WTC11 (cell line): ENCODE data around the gene LPIN2. TPM values are rescaled to one million over a fixed set of nuclear protein-coding genes. Genes with fewer than 3 reads are reported as not detected.

Experiments used
- ATAC-seq: fragments of 200-7000 bp; cut with Tn5 transposase; 2 replicates; pipeline ENCODE4 v1.10.0; 2021; ENCODE audit warnings: mild to moderate bottlenecking, moderate library complexity
- CTCF ChIA-PET: fragments of 300-600 bp; sonication (Branson Sonifier 250); formaldehyde crosslinking; loops from one replicate; lab custom pipeline; 2021; ENCODE audit warnings: antibody characterized with exemption; lab: Charles Lee
- POLR2A ChIA-PET: fragments of 350-600 bp; sonication (Branson Sonifier 250); formaldehyde crosslinking; loops from one replicate; lab custom pipeline; 2021; ENCODE audit warnings: antibody characterized with exemption; lab: Charles Lee
- DNase-seq: peaks from one replicate; pipeline ENCODE4 v3.0.0; 2021; ENCODE audit warnings: low spot score
- H3K27ac Mint-ChIP-seq: 2 replicates; pipeline ENCODE4 v1.8.0; 2021; ENCODE audit warnings: mixed read lengths
- H3K27me3 Mint-ChIP-seq: 2 replicates; pipeline ENCODE4 v1.8.0; 2021; ENCODE audit warnings: low read depth, mild to moderate bottlenecking, moderate library complexity, mixed read lengths
- H3K36me3 Mint-ChIP-seq: 2 replicates; pipeline ENCODE4 v1.8.0; 2021; ENCODE audit warnings: mixed read lengths
- H3K4me1 Mint-ChIP-seq: 2 replicates; pipeline ENCODE4 v1.8.0; 2022; ENCODE audit warnings: mixed read lengths
- H3K4me3 Mint-ChIP-seq: 2 replicates; pipeline ENCODE4 v1.8.0; 2021; ENCODE audit warnings: mild to moderate bottlenecking, moderate library complexity, mixed read lengths
- H3K9me3 Mint-ChIP-seq: 2 replicates; pipeline ENCODE4 v1.8.0; 2021; ENCODE audit warnings: mixed read lengths
- EMX1 ChIP-seq: fragments of 250-450 bp; sonication (Bioruptor Pico); IDR thresholded peaks from 2 replicates; pipeline ENCODE4 v1.8.0; 2021; ENCODE audit warnings: mild to moderate bottlenecking
- GABPB1 ChIP-seq: sonication (generic); formaldehyde crosslinking; IDR thresholded peaks from 2 replicates; pipeline ENCODE4 v1.8.1; 2023; ENCODE audit warnings: mild to moderate bottlenecking, missing genetic modification reagents
- IRF2 ChIP-seq: sonication (generic); formaldehyde crosslinking; IDR thresholded peaks from 2 replicates; pipeline ENCODE4 v1.8.0; 2022; ENCODE audit warnings: low read depth, missing genetic modification reagents, borderline replicate concordance
- JAZF1 ChIP-seq: fragments of 250-450 bp; sonication (Bioruptor Pico); IDR thresholded peaks from 2 replicates; pipeline ENCODE4 v1.9.0; 2021; ENCODE audit warnings: moderate library complexity, mild to moderate bottlenecking, inconsistent platforms
- NFYB ChIP-seq: sonication (generic); formaldehyde crosslinking; conservative IDR thresholded peaks from 2 replicates; pipeline ENCODE4 v1.8.0; 2022; ENCODE audit warnings: low read depth, missing genetic modification reagents
- SOX15 ChIP-seq: fragments of 250-450 bp; sonication (Bioruptor Pico); IDR thresholded peaks from 2 replicates; pipeline ENCODE4 v1.9.0; 2021; ENCODE audit warnings: mild to moderate bottlenecking
- SP1 ChIP-seq: sonication (generic); formaldehyde crosslinking; conservative IDR thresholded peaks from 2 replicates; pipeline ENCODE4 v1.8.1; 2022; ENCODE audit warnings: missing genetic modification reagents
- TEAD1 ChIP-seq: sonication (generic); formaldehyde crosslinking; IDR thresholded peaks from 2 replicates; pipeline ENCODE4 v1.8.0; 2022; ENCODE audit warnings: mild to moderate bottlenecking, missing genetic modification reagents
- TEAD4 ChIP-seq: sonication (generic); formaldehyde crosslinking; IDR thresholded peaks from 2 replicates; pipeline ENCODE4 v1.8.0; 2022; ENCODE audit warnings: mild to moderate bottlenecking, missing genetic modification reagents
- ZNF396 ChIP-seq: fragments of 250-450 bp; sonication (Bioruptor Pico); IDR thresholded peaks from 2 replicates; pipeline ENCODE4 v1.8.0; 2021; ENCODE audit warnings: mild to moderate bottlenecking, moderate library complexity, borderline replicate concordance
- total RNA-seq: library from RNA; stranded (reverse); gene quantifications from 3 replicates; pipeline ENCODE4 v1.2.3, GENCODE V29; 2021
- TF ChIP-seq, protein P1 (sequence below): sonication (generic); formaldehyde crosslinking; IDR thresholded peaks from 2 replicates; pipeline ENCODE4 v1.8.1; 2023; ENCODE audit warnings: mild to moderate bottlenecking, missing genetic modification reagents
- TF ChIP-seq, protein P2 (sequence below): sonication (generic); formaldehyde crosslinking; IDR thresholded peaks from 2 replicates; pipeline ENCODE4 v1.8.1; 2022; ENCODE audit warnings: missing genetic modification reagents, borderline replicate concordance
- TF ChIP-seq, protein P3 (sequence below): sonication (generic); formaldehyde crosslinking; IDR thresholded peaks from 2 replicates; pipeline ENCODE4 v1.8.1; 2023; ENCODE audit warnings: mild to moderate bottlenecking, missing genetic modification reagents, borderline replicate concordance
- TF ChIP-seq, protein P4 (sequence below): sonication (generic); formaldehyde crosslinking; IDR thresholded peaks from 2 replicates; pipeline ENCODE4 v1.8.1; 2022; ENCODE audit warnings: low read depth, missing genetic modification reagents, borderline replicate concordance
- TF ChIP-seq, protein P5 (sequence below): sonication (generic); formaldehyde crosslinking; IDR thresholded peaks from 2 replicates; pipeline ENCODE4 v1.8.1; 2023; ENCODE audit warnings: mild to moderate bottlenecking, missing genetic modification reagents, moderate library complexity
- TF ChIP-seq, protein P6 (sequence below): sonication (generic); formaldehyde crosslinking; IDR thresholded peaks from 2 replicates; pipeline ENCODE4 v1.8.1; 2022; ENCODE audit warnings: mild to moderate bottlenecking, missing genetic modification reagents, moderate library complexity, borderline replicate concordance
- TF ChIP-seq, protein P7 (sequence below): sonication (generic); formaldehyde crosslinking; IDR thresholded peaks from 2 replicates; pipeline ENCODE4 v1.8.1; 2023; ENCODE audit warnings: mild to moderate bottlenecking, moderate library complexity, missing genetic modification reagents

LPIN2 gene
- total RNA-seq, 1 experiment from 2014 or later = 11.8 TPM

DNA sequence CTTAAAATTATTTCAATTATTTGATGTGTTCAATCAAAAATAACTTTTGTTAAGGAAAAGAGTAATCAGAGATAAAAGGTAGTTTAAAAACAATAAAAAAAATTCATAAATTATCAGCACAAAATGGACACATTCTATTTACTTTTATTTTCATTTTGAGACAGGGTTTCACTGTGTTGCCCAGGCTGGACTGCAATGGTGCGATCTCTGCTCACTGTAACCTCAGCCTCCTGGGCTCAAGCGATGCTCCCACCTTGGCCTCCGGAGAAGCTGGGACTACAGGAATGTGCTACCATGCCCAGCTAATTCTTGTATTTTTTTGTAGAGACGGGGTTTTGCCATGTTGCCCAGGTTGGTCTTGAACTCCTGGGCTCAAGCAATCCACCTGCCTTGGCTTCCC lies 47.1 kb downstream of the LPIN2 start:
- no peak for DNase-seq
- CTCF ChIA-PET = no interaction called here

More for the DNA sequence above, 47.1 kb downstream of the LPIN2 start:
- no peaks in the 10 kb centered on the region for H3K9me3 Mint-ChIP-seq
- POLR2A ChIA-PET = no interaction called here
- no peak overlapping the region for H3K27ac Mint-ChIP-seq
- H3K4me3 Mint-ChIP-seq = no peak overlapping the region
- no peaks in the 10 kb centered on the region for H3K27me3 Mint-ChIP-seq
- H3K36me3 Mint-ChIP-seq = no peaks in the 10 kb centered on the region
- TF ChIP-seq JAZF1 (CRISPR knock-in tag) (no peak), TEAD1 (no peak), IRF2 (CRISPR knock-in tag) (no peak), SOX15 (no peak), SP1 (CRISPR knock-in tag) (no peak), NFYB (CRISPR knock-in tag) (no peak), GABPB1 (no peak), ZNF396 (CRISPR knock-in tag) (no peak), EMX1 (CRISPR knock-in tag) (no peak), TEAD4 (CRISPR knock-in tag) (no peak)
- TF ChIP-seq, protein P1, sequence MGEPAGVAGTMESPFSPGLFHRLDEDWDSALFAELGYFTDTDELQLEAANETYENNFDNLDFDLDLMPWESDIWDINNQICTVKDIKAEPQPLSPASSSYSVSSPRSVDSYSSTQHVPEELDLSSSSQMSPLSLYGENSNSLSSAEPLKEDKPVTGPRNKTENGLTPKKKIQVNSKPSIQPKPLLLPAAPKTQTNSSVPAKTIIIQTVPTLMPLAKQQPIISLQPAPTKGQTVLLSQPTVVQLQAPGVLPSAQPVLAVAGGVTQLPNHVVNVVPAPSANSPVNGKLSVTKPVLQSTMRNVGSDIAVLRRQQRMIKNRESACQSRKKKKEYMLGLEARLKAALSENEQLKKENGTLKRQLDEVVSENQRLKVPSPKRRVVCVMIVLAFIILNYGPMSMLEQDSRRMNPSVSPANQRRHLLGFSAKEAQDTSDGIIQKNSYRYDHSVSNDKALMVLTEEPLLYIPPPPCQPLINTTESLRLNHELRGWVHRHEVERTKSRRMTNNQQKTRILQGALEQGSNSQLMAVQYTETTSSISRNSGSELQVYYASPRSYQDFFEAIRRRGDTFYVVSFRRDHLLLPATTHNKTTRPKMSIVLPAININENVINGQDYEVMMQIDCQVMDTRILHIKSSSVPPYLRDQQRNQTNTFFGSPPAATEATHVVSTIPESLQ = no peak
- TF ChIP-seq, protein P2, sequence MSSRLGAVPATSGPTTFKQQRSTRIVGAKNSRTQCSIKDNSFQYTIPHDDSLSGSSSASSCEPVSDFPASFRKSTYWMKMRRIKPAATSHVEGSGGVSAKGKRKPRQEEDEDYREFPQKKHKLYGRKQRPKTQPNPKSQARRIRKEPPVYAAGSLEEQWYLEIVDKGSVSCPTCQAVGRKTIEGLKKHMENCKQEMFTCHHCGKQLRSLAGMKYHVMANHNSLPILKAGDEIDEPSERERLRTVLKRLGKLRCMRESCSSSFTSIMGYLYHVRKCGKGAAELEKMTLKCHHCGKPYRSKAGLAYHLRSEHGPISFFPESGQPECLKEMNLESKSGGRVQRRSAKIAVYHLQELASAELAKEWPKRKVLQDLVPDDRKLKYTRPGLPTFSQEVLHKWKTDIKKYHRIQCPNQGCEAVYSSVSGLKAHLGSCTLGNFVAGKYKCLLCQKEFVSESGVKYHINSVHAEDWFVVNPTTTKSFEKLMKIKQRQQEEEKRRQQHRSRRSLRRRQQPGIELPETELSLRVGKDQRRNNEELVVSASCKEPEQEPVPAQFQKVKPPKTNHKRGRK = no peak
- TF ChIP-seq, protein P3, sequence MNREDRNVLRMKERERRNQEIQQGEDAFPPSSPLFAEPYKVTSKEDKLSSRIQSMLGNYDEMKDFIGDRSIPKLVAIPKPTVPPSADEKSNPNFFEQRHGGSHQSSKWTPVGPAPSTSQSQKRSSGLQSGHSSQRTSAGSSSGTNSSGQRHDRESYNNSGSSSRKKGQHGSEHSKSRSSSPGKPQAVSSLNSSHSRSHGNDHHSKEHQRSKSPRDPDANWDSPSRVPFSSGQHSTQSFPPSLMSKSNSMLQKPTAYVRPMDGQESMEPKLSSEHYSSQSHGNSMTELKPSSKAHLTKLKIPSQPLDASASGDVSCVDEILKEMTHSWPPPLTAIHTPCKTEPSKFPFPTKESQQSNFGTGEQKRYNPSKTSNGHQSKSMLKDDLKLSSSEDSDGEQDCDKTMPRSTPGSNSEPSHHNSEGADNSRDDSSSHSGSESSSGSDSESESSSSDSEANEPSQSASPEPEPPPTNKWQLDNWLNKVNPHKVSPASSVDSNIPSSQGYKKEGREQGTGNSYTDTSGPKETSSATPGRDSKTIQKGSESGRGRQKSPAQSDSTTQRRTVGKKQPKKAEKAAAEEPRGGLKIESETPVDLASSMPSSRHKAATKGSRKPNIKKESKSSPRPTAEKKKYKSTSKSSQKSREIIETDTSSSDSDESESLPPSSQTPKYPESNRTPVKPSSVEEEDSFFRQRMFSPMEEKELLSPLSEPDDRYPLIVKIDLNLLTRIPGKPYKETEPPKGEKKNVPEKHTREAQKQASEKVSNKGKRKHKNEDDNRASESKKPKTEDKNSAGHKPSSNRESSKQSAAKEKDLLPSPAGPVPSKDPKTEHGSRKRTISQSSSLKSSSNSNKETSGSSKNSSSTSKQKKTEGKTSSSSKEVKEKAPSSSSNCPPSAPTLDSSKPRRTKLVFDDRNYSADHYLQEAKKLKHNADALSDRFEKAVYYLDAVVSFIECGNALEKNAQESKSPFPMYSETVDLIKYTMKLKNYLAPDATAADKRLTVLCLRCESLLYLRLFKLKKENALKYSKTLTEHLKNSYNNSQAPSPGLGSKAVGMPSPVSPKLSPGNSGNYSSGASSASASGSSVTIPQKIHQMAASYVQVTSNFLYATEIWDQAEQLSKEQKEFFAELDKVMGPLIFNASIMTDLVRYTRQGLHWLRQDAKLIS (CRISPR knock-in tag) = no peak
- TF ChIP-seq, protein P4, sequence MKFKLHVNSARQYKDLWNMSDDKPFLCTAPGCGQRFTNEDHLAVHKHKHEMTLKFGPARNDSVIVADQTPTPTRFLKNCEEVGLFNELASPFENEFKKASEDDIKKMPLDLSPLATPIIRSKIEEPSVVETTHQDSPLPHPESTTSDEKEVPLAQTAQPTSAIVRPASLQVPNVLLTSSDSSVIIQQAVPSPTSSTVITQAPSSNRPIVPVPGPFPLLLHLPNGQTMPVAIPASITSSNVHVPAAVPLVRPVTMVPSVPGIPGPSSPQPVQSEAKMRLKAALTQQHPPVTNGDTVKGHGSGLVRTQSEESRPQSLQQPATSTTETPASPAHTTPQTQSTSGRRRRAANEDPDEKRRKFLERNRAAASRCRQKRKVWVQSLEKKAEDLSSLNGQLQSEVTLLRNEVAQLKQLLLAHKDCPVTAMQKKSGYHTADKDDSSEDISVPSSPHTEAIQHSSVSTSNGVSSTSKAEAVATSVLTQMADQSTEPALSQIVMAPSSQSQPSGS (CRISPR knock-in tag) = no peak
- TF ChIP-seq, protein P5, sequence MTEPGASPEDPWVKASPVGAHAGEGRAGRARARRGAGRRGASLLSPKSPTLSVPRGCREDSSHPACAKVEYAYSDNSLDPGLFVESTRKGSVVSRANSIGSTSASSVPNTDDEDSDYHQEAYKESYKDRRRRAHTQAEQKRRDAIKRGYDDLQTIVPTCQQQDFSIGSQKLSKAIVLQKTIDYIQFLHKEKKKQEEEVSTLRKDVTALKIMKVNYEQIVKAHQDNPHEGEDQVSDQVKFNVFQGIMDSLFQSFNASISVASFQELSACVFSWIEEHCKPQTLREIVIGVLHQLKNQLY (CRISPR knock-in tag) = no peak
- TF ChIP-seq, protein P6, sequence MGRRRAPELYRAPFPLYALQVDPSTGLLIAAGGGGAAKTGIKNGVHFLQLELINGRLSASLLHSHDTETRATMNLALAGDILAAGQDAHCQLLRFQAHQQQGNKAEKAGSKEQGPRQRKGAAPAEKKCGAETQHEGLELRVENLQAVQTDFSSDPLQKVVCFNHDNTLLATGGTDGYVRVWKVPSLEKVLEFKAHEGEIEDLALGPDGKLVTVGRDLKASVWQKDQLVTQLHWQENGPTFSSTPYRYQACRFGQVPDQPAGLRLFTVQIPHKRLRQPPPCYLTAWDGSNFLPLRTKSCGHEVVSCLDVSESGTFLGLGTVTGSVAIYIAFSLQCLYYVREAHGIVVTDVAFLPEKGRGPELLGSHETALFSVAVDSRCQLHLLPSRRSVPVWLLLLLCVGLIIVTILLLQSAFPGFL = no peak
- TF ChIP-seq, protein P7, sequence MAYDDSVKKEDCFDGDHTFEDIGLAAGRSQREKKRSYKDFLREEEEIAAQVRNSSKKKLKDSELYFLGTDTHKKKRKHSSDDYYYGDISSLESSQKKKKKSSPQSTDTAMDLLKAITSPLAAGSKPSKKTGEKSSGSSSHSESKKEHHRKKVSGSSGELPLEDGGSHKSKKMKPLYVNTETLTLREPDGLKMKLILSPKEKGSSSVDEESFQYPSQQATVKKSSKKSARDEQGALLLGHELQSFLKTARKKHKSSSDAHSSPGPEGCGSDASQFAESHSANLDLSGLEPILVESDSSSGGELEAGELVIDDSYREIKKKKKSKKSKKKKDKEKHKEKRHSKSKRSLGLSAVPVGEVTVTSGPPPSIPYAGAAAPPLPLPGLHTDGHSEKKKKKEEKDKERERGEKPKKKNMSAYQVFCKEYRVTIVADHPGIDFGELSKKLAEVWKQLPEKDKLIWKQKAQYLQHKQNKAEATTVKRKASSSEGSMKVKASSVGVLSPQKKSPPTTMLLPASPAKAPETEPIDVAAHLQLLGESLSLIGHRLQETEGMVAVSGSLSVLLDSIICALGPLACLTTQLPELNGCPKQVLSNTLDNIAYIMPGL = no peak
- peaks cover 33% of the 10 kb centered on the region for H3K4me1 Mint-ChIP-seq
- ATAC-seq = no peak
